Prostate gland (tissue), 2 donors: ENCODE measurements around the gene CRADD.

Experiments used
- CTCF ChIP-seq, 4 experiments: fragments of 200-600 bp in 2 of 4; fragments of 450-650 bp in 2 of 4; sonication (generic) in 2 of 4; IDR thresholded peaks; 1 replicate in 3 of 4; 2 replicates in 1 of 4; pipeline ENCODE4 v1.5.1; 2016 to 2019; ENCODE audit warnings: antibody characterized with exemption in 4 of 4, mild to moderate bottlenecking in 2 of 4, moderate library complexity in 2 of 4
- POLR2A ChIP-seq: fragments of 450-650 bp; IDR thresholded peaks from one replicate; pipeline ENCODE4 v1.6.1; 2016; ENCODE audit warnings: antibody characterized with exemption, mild to moderate bottlenecking
- POLR2AphosphoS5 ChIP-seq: sonication (generic); formaldehyde crosslinking; IDR thresholded peaks from one replicate; pipeline ENCODE4 v1.6.1; 2017; ENCODE audit warnings: antibody characterized with exemption

- TF ChIP-seq POLR2A (no peak), CTCF (IDR thresholded peaks at IDR 0.05) (no peak), POLR2AphosphoS5 (no peak)
Measured at GRCh38 chr12:93795352-93795751, 118.2 kb downstream of the CRADD start.
